HCT116 (cell line): Measurements from ENCODE around the gene CLDN14.

Experiments used
- TF ChIP-seq, protein P1 (sequence below), 3 experiments: fragments of 200-600 bp in 1 of 3; sonication (generic) in 1 of 3; IDR thresholded peaks in 2 of 3; conservative IDR thresholded peaks in 1 of 3; 2 replicates each; pipeline ENCODE4 v1.5.1; 2012 to 2017; ENCODE audit warnings: low read depth in 2 of 3, low read length in 2 of 3, antibody characterized with exemption in 1 of 3, borderline replicate concordance in 1 of 3, control low read depth in 1 of 3, mild to moderate bottlenecking in 1 of 3, mixed read lengths in 1 of 3, mixed run types in 1 of 3, moderate library complexity in 1 of 3; ENCODE audit not compliant: insufficient read depth in 1 of 3
- TF ChIP-seq, protein P2 (sequence below): IDR thresholded peaks from 2 replicates; pipeline ENCODE4 v1.6.1; 2012

DNA sequence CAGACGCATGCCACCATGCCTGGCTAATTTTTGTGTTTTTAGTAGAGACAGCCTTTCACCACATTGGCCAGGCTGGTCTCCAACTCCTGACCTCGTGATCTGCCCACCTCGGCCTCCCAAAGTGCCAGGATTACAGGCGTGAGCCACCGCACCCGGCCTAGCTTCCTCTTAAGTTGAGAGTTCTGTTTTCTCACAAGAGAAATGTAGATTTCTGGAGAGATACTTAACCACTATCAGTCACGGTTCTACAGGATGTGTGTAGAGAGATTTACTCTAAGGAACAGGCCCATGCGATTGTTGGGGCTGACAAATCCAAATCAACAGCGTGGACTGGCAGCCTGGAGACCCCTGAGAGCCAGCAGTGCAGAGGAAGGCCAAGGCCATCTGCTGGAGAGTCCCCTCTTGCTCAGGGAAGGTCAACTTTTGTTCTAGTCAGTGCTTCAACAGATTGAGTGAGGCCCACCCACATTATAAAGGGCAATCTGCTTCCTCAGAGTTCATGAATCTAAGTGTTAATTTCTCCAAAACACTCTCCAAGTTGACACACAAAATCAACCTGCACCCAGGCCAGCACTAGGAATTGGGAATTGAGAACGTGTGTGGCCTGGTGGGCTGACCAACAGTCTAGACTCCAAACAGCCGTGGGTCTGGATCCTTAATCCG is 56.0 kb downstream of the CLDN14 start:
- TF ChIP-seq, protein P1, sequence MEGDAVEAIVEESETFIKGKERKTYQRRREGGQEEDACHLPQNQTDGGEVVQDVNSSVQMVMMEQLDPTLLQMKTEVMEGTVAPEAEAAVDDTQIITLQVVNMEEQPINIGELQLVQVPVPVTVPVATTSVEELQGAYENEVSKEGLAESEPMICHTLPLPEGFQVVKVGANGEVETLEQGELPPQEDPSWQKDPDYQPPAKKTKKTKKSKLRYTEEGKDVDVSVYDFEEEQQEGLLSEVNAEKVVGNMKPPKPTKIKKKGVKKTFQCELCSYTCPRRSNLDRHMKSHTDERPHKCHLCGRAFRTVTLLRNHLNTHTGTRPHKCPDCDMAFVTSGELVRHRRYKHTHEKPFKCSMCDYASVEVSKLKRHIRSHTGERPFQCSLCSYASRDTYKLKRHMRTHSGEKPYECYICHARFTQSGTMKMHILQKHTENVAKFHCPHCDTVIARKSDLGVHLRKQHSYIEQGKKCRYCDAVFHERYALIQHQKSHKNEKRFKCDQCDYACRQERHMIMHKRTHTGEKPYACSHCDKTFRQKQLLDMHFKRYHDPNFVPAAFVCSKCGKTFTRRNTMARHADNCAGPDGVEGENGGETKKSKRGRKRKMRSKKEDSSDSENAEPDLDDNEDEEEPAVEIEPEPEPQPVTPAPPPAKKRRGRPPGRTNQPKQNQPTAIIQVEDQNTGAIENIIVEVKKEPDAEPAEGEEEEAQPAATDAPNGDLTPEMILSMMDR (IDR thresholded peaks at IDR 0.05 in 2 of 3, conservative IDR thresholded peaks at IDR 0.05 in 1 of 3; ENCODE audit: borderline replicate concordance in 1 of 3, insufficient read depth in 1 of 3, low read depth in 2 of 3, low read length in 2 of 3): no peak
- TF ChIP-seq, protein P2, sequence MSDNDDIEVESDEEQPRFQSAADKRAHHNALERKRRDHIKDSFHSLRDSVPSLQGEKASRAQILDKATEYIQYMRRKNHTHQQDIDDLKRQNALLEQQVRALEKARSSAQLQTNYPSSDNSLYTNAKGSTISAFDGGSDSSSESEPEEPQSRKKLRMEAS: no peak
